Common myeloid progenitor, CD34-positive (primary cell): ENCODE measurements around the gene EFS.

Experiments used
- CTCF ChIA-PET: fragments of 350-600 bp; sonication (Branson Sonifier 250); formaldehyde crosslinking; loops from one replicate; lab custom pipeline; 2021; ENCODE audit warnings: antibody characterized with exemption; lab: Charles Lee
- POLR2A ChIA-PET: fragments of 350-600 bp; sonication (Branson Sonifier 250); formaldehyde crosslinking; loops from one replicate; lab custom pipeline; 2021; ENCODE audit warnings: antibody characterized with exemption; lab: Charles Lee
- DNase-seq, 3 donors: peaks; one replicate each; pipeline versions ENCODE4 v3.0.0 to v3.0.0-alpha.2; 2013
- H3K27ac ChIP-seq, 2 experiments: 1 replicate in 1 of 2; 2 replicates in 1 of 2; pipeline ENCODE4 v1.7.0; 2013; ENCODE audit warnings: inconsistent platforms in 2 of 2, low read length in 2 of 2, mild to moderate bottlenecking in 2 of 2, low read depth in 1 of 2, moderate library complexity in 1 of 2; ENCODE audit not compliant: severe bottlenecking in 2 of 2, insufficient read depth in 1 of 2, poor library complexity in 1 of 2
- H3K27me3 ChIP-seq, 5 experiments: replicated peaks in 2 of 5; 1 replicate in 3 of 5; 2 replicates in 2 of 5; pipeline versions ENCODE4 v1.6.1 to v1.7.0; 2013; ENCODE audit warnings: low read length in 4 of 5, mild to moderate bottlenecking in 2 of 5, moderate library complexity in 2 of 5, inconsistent platforms in 1 of 5; ENCODE audit not compliant: insufficient read depth in 5 of 5, control insufficient read depth in 4 of 5
- H3K36me3 ChIP-seq, 4 experiments: 1 replicate in 2 of 4; 2 replicates in 2 of 4; pipeline versions ENCODE4 v1.6.1 to v1.7.0; 2013; ENCODE audit warnings: low read length in 3 of 4, control low read depth in 1 of 4, mild to moderate bottlenecking in 1 of 4; ENCODE audit not compliant: control insufficient read depth in 4 of 4, insufficient read depth in 4 of 4
- H3K4me1 ChIP-seq, 4 experiments: 1 replicate in 3 of 4; 2 replicates in 1 of 4; pipeline versions ENCODE4 v1.6.1 to v1.7.1; 2013; ENCODE audit warnings: low read length in 3 of 4, mild to moderate bottlenecking in 3 of 4, control low read depth in 1 of 4, inconsistent platforms in 1 of 4, moderate library complexity in 1 of 4; ENCODE audit not compliant: control insufficient read depth in 4 of 4, insufficient read depth in 4 of 4; ENCODE audit errors: control extremely low read depth in 1 of 4
- H3K4me3 ChIP-seq, 7 experiments: 1 replicate in 4 of 7; 2 replicates in 3 of 7; pipeline versions ENCODE4 v1.5.1 to v1.7.0; 2013; ENCODE audit warnings: mild to moderate bottlenecking in 7 of 7, low read length in 6 of 7, moderate library complexity in 6 of 7, inconsistent platforms in 2 of 7, low read depth in 2 of 7, control low read depth in 1 of 7; ENCODE audit not compliant: insufficient read depth in 4 of 7, control insufficient read depth in 1 of 7; ENCODE audit errors: extremely low read depth in 1 of 7
- H3K9me3 ChIP-seq, 5 experiments: 1 replicate in 4 of 5; 2 replicates in 1 of 5; pipeline versions ENCODE4 v1.6.1 to v1.7.1; 2013; ENCODE audit warnings: low read length in 4 of 5, mild to moderate bottlenecking in 2 of 5, inconsistent platforms in 1 of 5, low read depth in 1 of 5, moderate library complexity in 1 of 5; ENCODE audit not compliant: control insufficient read depth in 4 of 5, insufficient read depth in 2 of 5; ENCODE audit errors: control extremely low read depth in 1 of 5
- WGBS: methylation state at CpG from one replicate; pipeline ENCODE4 v1.1.5; 2013; ENCODE audit not compliant: insufficient coverage; 5-methylcytosine and 5-hydroxymethylcytosine counted together

EFS gene

DNA sequence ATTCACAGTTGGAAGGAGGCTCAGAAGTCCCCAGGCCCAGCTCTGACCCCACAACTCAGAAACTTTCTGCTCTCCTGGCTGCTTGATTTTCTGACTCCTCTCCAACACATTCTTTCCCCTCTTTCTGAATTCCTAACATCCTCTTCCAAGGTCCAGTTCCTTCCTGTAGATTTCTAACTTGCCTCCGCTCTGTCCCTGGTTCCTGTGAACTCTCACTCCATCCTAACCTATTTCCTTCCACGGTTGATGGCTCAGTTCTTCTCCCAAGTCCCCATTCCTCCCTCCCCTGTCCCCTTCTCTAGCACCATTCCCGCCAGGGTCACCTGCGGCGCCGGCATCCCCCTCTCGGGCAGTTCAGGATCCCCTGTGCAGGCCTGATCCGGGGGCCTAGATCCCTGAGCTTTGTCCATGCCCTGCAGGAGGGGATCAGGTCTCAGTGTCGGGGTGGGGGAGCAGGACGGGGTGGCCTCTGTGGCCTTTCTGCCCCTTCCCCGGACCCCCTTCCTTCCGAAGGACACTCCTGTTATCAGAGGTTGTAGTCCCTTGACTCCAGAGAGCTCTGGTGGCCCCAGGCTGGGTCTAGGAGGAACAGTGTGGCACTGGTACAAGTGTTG lies 6.3 kb downstream of the EFS start:
- Histone ChIP-seq H3K4me3 (no peak overlapping the region), H3K4me1 (no peaks in the 10 kb centered on the region), H3K27me3 (peaks cover 2 to 27% (median 13%) of the 10 kb centered on the region in 5 experiments), H3K36me3 (no peaks in the 10 kb centered on the region), H3K27ac (no peak overlapping the region), H3K9me3 (no peaks in the 10 kb centered on the region)
- POLR2A ChIA-PET = no interaction called here
- 95% methylated on average over 12 of the region's 12 CpGs for WGBS
- no peak for DNase-seq
- CTCF ChIA-PET = interaction anchor here (1.5 to 2.2 kb wide), 3 partner anchors 10 to 14 kb away, joined by 3 to 16 read pairs (median 4); partner anchors contain the start of gene IL25

DNA sequence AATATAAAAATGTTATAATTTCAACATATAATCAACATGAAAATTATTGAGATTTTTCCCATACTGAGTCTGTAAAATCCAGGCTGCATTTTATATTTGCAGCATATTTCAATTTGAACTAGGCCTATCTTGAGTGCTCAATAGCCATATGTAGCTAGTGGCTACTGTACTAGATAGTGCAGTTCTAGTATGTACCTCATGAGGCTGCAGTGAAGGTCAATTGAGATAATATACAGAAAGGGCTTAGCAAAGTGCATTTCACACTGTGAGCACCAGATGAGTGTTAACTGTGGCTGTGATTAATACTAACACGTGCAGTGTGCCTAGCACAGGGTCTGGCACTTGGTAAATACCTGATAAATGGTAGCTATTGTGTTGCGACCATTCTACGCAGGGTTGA lies 6.9 kb downstream of the EFS start:
- Histone ChIP-seq H3K4me3 (no peak overlapping the region), H3K4me1 (peaks cover 0 to 2% (median 0%) of the 10 kb centered on the region in 4 experiments), H3K36me3 (no peaks in the 10 kb centered on the region), H3K27ac (no peak overlapping the region), H3K27me3 (peaks cover 0 to 32% (median 10%) of the 10 kb centered on the region in 5 experiments), H3K9me3 (no peaks in the 10 kb centered on the region)
- ChIA-PET POLR2A (no interaction called here), CTCF (interaction anchor here (1.5 kb wide), 1 partner anchor 14 kb away, joined by 3 read pairs; the partner anchor contains the start of gene IL25)
- no peak for DNase-seq
- WGBS = 94% methylated on average over 3 of the region's 3 CpGs

DNA sequence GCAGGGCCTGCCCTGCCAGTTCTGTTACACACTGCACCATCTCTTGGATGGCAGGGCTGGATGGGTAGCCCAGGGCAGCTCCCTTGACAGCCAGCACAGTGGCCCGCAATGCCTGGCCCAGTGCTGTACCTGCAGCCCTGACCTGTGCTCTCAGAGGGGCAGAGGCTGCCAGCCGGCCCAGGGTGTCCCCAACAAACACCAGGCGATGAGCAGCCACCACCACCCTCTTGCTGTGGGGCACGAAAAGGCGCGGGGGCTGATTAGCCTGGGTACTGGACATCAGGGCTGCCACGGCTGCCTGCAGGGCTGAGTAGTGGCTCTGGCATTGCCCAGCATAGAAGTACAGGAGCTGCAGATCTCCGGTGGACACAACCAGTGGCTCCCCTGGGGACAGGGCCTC lies 7.7 kb downstream of the EFS start:
- Histone ChIP-seq H3K4me3 (no peak overlapping the region), H3K27ac (no peak overlapping the region), H3K36me3 (no peaks in the 10 kb centered on the region), H3K9me3 (no peaks in the 10 kb centered on the region), H3K4me1 (peaks cover 0 to 9% (median 5%) of the 10 kb centered on the region in 4 experiments), H3K27me3 (peaks cover 0 to 38% (median 10%) of the 10 kb centered on the region in 5 experiments)
- CTCF ChIA-PET = interaction anchor here (0.9 to 2.4 kb wide), 6 partner anchors 12 to 31 kb away, joined by 3 to 5 read pairs (median 3); partner anchors contain the start of gene IL25
- DNase-seq = no peak
- WGBS = 100% methylated on average over 8 of the region's 8 CpGs
- POLR2A ChIA-PET = no interaction called here

- H3K4me1 ChIP-seq = peaks cover 0 to 14% (median 10%) of the 10 kb centered on the region in 4 experiments
- peaks cover 0 to 36% (median 12%) of the 10 kb centered on the region in 5 experiments for H3K27me3 ChIP-seq
- no peak for DNase-seq
- no peak overlapping the region for H3K4me3 ChIP-seq
- POLR2A ChIA-PET = no interaction called here
- CTCF ChIA-PET = interaction anchor here (0.9 to 2.4 kb wide), 5 partner anchors 11 to 30 kb away, joined by 3 to 5 read pairs (median 3); no protein-coding TSS in a partner anchor
- no peaks in the 10 kb centered on the region for H3K36me3 ChIP-seq
- no peak overlapping the region for H3K27ac ChIP-seq
- H3K9me3 ChIP-seq = no peaks in the 10 kb centered on the region
- WGBS = 92% methylated on average over 4 of the region's 4 CpGs
These were observed 8.3 kb downstream of the EFS start for GRCh38 chr14:23356662-23357061.

DNA sequence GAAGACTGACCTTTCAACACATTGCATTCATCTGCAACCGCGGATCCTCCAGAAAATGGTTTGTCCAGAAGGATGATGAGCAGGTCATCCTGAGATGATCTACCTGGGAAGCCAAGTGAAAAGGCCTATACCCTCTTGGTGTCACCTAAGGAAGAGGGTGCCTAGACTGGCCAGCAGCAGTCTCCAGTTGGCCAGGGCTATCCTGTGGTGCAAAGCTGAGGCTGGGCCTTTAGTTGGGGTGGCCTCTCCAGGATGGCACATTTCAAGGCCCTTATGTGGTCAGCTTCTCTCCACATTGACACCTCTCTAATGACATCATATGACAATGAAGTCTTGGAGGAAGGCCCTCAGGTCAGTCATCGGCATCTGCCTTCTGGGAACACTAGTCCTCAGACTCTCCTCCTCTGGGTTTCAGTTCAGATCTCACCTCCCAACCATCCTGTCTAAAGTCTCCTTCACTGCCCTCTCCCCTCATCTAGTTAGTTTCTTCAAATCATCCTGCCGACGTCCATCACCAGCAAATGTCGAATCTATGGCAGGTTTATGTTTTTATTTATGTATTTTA lies 9.0 kb downstream of the EFS start:
- 97% methylated on average over 3 of the region's 6 CpGs for WGBS
- peaks cover 0 to 42% (median 14%) of the 10 kb centered on the region in 5 experiments for H3K27me3 ChIP-seq
- H3K27ac ChIP-seq = no peak overlapping the region
- POLR2A ChIA-PET = no interaction called here
- no peak for DNase-seq
- no peaks in the 10 kb centered on the region for H3K9me3 ChIP-seq
- CTCF ChIA-PET = interaction anchor here (1.1 to 2.4 kb wide), 2 partner anchors 11 to 26 kb away, joined by 3 to 5 read pairs; no protein-coding TSS in a partner anchor
- H3K36me3 ChIP-seq = no peaks in the 10 kb centered on the region
- peaks cover 0 to 16% (median 11%) of the 10 kb centered on the region in 4 experiments for H3K4me1 ChIP-seq
- H3K4me3 ChIP-seq = no peak overlapping the region

- H3K9me3 ChIP-seq = no peaks in the 10 kb centered on the region
- no peaks in the 10 kb centered on the region for H3K36me3 ChIP-seq
- WGBS = 100% methylated on average over 2 of the region's 6 CpGs
- no peak overlapping the region for H3K4me3 ChIP-seq
- no peak overlapping the region for H3K27ac ChIP-seq
- POLR2A ChIA-PET = interaction anchor here (1.3 kb wide), 1 partner anchor 28 kb away, joined by 3 read pairs; no protein-coding TSS in a partner anchor
- H3K4me1 ChIP-seq = peaks cover 0 to 16% (median 11%) of the 10 kb centered on the region in 4 experiments
- DNase-seq = no peak
- CTCF ChIA-PET = interaction anchor here (0.9 to 2.4 kb wide), 2 partner anchors 10 to 20 kb away, joined by 4 to 5 read pairs; no protein-coding TSS in a partner anchor
- peaks cover 0 to 49% (median 14%) of the 10 kb centered on the region in 5 experiments for H3K27me3 ChIP-seq
These were observed 10.0 kb downstream of the EFS start for GRCh38 chr14:23354990-23355389.
